Right hindlimb (tissue), 1 donor: ENCODE data around the gene ANKRD10.

Source experiments
- DNase-seq: peaks from one replicate; pipeline ENCODE4 v3.0.0-alpha.2; 2018

ANKRD10 gene

DNA sequence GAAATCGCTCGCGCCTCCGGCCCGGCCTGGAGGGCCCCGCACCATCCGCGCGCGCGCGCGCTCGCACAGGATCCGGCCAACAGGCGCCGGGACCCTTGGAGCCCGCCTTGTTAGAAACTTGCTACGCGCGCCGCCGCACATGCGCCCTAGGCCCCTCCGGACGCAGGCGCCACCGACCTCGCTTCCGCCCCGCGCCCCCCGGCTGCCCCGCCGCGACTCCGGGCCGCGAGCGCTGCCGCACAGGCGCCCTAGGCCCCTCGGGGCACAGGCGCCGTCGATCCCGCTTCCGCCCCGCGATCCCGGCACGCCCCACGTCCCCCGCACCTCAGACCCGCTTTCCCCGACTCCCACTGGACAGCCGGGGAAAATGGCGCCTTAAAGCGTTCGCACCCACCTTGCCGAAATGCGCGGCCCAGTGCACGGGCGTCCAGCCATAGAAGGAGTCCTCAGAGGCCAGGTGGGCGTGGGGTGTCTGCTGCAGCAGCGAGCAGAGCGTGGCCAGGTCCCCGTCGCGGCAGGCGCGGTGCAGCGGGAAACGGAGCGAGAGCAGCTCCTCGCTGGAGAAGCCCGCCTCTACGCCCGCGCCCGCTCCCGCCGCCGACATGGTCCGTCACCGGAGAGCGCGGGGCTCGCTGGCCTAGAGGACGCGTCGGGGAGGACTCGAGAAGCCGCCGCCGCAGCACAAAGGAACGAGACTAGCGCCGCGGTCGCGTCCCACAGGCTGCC, 375 bp downstream of the ANKRD10 start:
- DNase-seq, result peak; percentile 87

DNA sequence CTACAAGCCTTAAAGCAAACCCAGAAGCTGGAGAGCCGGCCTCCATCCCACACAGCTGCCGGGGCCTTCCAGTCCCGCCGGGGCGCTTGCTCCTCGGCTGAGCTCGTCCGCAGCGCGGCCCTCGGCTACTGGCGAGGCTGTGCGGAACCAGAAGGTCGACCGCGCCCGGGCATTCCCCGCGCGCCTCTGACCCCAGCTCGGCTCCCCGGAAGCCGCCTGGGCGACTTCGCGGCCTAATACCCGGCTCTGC, 863 bp downstream of the ANKRD10 start:
- no peak for DNase-seq

DNA sequence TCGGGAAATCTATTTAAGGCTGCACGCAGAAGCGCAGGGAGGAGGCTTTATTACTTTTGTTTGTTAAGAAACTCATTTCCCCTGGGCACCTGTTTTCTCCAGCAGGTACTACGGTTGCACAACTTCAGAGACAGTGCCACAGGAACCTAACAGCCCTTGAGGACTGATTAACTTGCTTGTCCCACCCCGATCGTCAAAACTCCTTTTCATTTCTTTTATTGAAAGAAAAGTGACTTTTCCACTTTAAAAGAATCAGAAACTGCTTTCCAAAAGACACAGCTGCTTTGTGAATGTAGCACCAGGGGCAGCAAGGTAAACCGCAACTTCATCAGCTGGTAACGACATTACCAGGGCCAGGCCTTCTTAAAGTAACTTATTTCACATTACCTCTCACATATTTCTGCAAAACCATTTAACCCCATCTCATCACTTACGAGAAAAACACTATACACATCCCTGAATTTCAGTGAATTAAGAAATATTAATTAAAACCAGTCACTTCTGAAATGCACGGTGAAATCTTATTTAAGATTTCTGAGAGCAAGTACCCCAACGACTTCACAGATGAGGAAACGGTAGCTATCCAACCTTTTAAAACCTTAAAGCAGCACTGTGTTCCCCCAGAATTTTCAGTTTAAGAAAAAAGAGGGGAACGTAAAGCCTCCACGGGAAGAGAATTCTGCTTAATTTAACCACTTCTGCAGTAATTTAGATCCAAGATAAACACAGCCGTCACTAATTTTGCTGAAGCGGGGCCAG, 1.4 kb downstream of the ANKRD10 start:
- DNase-seq, result no peak

DNA sequence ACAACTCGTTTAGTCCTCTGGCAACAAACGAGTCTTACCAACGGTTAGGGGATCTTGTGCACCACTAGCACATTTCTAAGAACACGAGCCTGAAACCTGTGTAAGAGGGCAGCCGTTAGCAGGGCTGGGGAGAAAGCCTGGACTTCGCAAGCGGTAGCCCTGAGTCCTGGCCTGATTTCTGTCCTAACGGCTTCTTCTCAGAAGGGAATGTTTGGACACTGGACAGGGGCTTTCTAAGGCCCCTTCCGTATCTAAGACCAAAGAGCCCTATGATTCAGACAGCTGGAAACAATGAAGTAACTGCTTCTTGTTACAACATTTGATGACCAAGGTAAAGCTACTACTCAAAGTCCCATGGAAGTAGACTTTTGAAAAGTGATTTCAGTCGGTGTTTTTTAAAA, 2.2 kb downstream of the ANKRD10 start:
- DNase-seq, result no peak

DNA sequence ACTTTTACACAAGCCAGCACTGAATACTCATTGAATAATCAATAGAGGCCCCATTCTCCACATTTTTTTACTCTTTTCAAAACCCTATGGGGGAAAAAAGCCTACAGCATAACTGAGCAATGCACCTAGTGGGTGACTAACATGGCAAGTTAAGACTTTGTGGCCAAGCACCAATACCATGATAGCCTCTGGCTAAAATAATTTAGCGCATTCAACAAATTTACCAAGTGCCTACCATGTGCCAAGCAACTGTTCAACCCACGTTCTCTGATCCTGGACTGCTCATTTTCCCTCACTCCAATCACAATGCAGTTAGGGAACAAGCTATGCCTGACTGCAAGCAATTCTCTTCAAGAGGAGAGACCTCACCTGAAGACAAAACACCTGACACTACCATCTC, 3.0 kb downstream of the ANKRD10 start:
- DNase-seq, result no peak

DNA sequence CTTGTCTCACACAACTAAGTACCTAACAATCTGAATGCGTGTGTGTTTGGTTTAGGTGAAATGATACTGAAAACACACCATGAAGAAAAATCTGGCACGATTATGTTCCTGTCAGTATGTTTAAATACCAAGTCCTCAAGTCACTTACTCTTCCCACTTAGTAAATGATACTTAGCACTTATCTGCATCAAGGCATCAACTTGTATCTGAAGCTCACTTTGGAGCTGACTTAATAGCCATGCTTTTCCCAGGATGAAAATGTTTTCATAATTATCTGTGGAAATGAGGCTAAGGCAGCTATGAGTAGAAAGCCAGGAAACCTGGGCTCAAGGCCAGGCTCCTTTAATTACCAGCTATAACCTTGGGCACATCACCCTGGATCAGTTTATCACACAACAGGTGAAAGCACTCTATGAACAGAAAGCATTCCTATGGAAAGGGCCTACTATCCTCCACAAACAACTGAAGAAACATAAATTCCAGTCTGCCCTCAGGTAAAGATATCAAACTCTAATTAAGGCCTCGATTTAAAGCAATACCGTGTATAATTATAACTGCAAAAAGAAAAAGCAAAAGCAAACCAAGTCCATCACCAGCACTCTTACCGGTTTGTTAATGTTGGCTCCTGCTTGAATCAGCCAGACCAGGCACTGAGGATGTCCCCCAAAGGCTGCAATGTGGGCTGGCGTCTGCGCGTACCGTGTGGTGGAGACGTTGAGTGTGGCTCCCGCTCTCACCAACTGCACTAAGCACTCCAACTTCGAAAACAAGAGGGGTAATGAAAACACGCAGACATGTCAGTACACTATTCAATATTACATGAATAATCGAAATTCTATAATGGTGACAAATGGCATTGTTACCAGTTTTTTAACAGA, 4.6 kb downstream of the ANKRD10 start:
- DNase-seq, result no peak

DNA sequence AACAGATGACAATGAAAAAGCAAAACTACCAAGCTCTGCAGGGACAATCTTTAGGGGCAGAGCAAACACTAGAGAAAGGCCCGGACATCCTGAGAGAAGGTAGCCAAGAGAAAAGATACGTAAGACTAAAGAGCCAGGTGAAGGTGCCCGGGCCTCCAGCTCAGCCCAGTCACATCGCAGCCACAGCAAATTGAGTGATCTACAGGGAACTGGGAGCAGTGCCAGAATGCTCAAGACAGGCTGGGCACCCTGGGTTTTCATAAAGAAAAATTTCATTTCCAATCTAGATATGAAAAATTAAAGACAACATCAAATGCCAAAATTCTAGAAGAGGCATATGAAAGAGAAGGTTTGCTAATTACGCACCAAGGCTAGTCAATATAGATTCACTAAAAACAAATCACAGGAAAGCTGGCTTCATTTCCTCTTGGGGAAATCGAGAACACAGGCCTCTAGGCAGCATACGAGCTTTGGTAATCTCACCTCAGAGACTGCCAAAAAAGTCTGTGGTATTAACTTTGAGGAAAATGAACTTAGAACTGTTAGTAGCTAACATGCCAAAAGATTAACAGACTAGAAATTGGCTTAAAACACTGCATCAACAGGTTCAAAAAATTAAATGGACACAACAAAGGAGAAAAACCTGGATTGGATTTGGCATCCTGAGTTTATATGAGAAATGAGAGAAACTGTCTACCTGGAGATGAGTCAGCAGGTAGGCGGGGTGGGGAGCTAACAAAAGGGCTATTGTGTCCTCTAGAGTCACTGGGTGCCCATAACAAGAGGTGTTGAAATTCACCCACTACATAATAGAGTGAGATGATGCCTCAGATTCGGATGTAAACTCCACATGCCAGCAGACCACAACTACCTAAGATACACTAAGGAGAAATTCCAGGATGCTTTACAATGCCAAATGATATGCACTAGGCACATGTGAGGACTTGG, 6.6 kb downstream of the ANKRD10 start:
- no peak for DNase-seq

DNA sequence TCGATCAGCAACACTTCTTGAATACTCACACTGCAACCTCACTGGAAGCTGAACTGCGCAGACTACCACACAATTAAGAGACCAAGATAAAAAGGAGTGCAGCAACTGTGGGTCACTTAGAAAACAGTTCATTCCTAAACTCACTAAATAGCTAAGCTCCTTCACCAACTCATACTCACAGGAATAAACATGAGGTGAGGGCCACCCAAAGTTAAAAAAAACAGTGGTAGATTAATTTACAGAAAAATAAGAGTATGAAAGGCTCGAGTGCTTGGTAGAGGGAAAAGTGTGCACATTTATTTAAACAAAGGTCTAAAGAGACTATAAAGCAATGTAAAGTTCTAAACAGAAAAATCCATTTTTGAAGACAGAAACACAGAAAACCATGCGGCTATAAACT, 7.6 kb downstream of the ANKRD10 start:
- no peak for DNase-seq

DNA sequence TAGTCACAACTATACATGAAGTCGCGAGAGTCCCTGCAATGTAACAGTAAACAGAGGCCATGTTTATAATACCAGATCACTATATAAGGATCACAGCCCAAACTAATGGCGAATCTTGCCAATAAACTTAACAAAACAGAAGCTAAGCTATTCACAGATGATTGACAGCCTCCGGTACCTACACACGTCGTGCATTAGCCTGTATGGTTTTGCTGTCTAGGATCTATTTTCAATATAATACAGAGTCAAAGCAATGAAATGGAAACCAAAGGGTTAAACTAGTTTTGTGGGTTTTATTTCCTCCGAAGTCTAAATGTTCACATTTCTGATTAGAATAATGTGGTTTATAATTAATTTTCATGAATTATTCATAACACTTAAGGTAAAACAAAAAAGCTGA, 10.1 kb downstream of the ANKRD10 start:
- no peak for DNase-seq

DNA sequence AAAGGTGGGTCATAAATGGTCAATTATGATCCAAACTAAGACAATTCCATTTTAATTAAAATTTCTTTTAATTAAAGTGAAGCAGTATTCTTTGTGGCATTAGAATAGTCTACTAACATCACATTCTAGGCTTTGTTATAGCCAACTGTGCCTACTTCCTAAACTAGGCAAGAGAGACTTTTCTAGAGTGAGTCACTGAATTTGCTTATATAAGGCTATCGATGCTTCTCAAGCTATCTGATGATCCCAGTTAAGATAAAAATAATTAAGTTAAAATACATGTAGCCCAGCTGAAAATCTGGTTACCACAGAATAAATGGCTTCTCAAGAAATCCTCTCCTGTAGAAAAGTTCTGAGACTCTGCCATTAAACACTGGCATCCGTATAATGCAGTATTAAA, 12.5 kb downstream of the ANKRD10 start:
- DNase-seq, result no peak

DNA sequence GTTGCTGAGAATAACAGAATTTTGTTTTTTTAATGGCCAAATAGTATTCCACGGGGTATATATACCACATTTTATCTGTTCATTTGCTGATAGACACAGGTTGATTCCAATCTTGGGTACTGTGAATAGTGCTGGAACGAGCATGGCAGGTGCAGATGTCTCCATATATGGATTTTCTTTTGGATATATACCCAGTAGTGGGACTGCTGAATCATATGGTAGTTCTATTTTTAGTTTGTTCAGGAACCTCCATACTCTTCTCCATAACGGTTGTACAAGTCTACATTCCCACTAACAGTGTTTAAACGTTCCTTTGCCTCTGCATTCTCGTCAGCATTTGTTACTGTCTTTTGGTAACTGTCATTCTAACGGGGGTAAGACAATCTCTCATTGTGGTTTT, 17.3 kb downstream of the ANKRD10 start:
- no peak for DNase-seq

DNA sequence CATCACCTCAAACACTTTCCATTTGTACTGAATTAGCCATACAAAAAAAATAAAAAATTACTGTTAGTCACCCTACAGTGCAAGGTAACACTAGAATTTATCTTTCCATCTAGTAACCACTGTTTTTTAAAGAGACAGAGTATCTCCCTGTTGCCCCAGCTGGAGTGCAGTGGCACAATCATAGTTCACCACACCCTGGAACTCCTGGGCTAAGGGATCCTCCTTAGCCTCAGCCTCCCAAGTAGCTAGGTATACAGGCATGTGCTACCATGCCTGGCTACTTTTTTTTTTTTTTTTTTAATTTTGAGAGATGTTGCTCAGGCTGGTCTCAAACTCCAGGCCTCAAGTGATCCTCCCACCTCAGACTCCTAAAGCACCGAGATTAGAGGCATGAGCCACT, 17.9 kb downstream of the ANKRD10 start:
- DNase-seq, result no peak

DNA sequence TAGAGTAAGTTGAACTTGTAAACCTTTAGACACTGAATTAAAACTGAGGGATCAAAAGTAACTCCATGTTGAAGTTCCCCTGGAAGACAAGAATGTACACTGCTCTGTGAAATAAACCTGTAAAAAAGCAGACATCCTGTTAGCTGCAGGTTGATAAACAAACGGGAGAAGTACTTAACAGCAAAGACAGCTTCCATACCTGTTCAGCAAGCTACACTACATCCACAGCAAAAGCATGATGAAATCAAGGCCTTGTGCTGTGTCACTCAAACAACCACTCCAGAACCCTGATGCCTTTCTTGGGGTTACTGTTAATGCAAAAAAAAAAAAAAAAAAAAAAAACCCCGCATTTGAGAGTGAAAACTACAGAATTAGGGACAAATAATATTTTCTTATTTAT, 20.8 kb downstream of the ANKRD10 start:
- no peak for DNase-seq

DNA sequence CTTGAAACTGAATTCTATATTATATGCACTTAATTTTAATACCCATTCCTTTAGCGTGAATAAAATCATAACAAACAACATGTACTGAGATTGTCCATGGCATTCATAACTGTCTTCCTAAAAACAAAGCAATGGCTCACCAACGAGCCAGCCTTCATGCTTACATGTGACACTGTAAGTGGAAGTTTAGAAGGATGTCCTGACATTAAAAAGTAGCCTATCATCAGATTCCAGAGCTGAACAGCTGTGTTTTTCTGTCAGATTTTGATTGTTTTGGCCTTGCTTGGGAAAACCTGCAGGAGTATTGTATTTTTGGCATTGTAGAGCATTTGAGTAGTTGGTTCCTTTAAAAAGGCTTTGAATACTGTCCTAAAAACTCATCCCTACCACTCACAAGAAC, 21.3 kb downstream of the ANKRD10 start:
- DNase-seq, result no peak

DNA sequence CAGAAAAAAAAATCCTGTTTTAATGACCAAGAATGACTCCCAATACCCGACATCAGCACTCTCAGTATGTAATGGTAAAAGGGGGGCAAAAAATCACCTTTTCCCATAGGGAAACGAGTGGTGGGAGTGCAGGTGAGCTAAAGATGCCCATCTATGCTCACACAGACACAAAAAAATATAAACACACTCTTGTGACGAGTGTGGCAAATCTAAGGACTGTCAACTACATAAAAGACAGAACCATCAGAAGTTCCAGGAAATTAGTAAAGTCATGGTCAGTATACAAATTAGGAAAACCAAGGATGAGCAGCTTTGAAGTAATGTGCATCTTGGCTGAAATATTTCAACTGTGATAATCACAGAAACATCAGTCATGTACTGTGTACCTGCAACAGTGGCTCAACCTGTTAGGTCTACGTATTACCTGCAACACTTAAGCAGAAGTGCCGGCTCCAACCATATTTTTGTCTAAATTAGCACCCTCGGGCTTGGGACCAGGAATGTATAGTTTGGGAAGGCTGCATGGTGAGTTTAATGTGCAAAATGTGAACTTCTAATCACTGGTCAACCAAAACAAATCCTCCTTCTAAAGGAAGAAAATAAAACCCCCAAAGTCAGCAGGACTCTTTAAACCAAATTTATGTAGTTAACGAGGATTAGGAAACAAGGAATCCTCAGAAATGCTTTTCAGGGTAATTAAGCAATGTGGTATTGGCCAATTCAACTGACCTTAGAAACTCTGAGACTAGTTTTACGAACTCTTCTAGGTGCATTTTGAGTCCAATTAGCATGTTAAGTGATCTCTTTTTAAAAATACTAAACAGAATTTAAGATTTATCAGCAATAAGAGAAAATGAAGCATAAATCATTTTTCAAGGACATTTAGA, 24.3 kb downstream of the ANKRD10 start:
- no peak for DNase-seq

DNA sequence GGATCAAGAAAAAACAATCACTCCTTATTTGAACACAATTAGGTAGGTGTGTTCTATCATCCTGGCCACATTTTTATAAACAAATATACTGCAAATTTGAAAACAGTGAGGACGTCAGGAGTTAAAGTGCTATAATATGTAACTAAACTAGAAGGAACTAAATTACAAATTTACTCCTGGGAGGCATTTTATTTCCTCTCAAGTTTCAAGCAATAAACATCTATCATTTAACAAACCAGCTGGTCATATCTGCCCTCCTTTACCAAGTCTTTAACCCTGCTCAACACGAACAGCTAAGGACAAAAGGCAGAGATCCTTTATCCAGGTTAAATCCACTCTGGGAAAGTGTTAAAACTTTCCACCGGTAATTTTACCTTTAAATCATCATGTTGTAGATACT, 26.5 kb downstream of the ANKRD10 start:
- no peak for DNase-seq

DNA sequence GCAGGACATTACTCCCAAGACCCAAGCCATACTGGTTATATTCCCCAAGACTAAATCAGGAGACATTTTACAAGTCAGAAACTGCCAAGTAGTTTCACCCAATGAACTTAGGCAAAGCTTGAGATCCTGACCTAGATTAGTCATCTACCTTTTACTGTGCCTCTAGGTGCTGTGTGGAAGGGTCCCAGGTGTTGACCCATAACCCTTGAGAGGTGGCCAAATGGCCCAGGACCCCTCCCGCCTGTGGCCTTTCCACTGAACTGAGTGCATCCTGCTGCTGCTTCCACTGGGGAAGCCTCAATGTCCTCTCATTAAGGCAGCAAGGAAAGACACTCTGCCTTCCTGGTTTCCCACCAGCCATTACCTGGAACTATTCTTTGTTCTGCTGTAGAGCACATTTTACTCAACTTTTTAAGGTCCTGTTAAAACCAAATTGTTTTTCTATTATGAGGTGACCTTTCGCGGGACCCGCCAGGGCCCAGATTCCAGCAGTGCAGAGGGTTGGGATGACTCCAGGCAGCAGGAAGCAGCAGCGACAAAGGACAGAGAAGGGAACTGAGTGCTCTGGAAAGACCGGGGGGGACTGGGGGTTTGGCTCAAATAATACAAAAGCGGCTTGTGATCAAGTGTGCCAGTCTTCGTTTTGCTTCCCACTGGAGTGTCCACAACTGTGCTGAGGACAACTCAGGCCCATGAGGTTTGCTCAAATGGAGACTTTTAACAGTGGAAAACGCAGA, 27.1 kb downstream of the ANKRD10 start:
- DNase-seq, result no peak

DNA sequence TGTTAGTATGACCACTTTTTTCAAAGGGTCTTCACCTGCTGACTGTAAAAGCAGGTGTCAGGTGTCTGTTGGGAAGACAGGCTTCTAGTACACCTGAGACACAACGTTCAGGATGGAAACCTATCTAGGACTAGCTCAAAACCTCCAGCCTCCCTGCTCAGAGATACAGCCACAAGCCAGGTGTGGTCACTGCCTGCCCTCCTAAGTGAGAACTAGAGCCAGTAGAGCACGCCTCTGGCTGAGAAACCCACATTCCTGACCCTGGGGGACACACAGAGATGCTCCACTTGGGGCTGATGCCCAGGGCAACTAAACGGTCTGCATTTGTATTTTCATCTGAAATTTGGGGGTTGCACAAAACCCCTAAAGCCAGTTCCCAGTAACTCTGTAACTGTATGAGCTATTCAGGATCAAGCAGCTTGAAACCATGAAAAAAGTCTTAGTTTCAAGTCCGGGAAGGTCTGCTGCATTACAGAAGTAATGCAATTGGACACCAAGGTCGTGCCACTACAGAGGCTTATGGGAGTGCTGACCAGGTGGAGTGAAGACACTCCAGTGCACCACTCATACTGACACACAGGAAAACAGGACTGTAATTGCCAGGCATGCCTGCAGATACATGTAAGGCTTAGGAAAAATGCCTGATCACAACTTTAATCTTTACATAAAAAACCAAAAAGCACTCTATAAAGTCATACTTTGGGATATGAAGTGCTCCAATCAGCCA, 27.8 kb downstream of the ANKRD10 start:
- no peak for DNase-seq

DNA sequence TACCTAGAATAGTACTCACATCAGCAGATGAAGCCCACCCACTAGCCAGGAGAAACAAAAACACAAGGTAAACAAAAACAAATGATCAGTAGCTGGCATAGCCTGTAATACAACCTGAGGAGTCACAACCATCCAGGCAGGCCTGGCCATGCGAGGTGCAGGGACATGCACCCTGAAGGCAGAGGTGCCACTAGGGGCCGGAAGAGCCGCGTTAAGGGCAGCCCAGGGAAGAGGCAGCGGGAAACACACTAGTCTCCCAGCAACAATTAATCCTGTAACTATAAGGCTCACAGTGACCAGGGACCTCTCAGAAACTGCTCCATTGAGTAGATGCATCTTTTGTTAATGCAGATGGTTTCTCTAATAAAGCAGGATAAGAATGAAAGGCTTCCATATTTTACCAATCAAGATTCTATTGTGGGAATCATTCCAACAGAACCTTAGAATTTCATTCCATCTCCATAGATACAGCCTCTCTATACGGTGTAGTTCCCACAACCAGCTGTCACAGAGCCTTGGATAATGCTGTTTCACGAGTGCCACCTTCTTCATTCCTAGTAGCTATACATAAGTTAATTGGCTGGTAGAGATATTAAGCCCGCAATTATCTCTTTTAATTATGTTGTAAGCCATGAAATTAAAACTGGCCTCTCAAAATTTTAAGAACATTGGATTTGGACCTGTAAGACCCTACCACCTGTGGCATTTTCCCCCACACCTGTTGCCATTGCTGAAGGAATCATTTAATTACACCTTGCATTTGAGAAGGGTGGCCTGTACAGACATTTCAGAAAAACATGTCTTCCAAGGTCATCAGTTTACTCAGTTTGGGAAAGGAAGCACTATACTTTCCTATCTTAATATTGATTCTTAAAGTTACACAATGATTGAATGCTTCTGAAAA, 28.7 kb downstream of the ANKRD10 start:
- no peak for DNase-seq
